ENCODE measurements around the gene FAM193B. TPM values are rescaled to one million over a fixed set of nuclear protein-coding genes. Genes with fewer than 3 reads are reported as not detected.

FAM193B gene
- total and polyA plus RNA-seq, 9 of the 15 experiments (the other 6 are each of a cell fraction or from before 2014, with no cell fraction given), result 4.4 to 76.4 (median 37.3) TPM

- intact Hi-C loops (cut with micrococcal nuclease), result loop anchor here (5.0 kb wide), 1 partner anchor 472 kb away; no protein-coding TSS in a partner anchor
- DNase-seq (ENCODE audit: extremely low read depth in 1 of 4, low spot score in 3 of 4), result peak; percentile 89 to 91 (median 90)
- TF ChIP-seq MITF (IDR thresholded peaks at IDR 0.05) (no peak), PATZ1 (CRISPR knock-in tag; IDR thresholded peaks at IDR 0.05; ENCODE audit: borderline replicate concordance) (no peak), NKRF (IDR thresholded peaks at IDR 0.05; ENCODE audit: borderline replicate concordance) (no peak), LCOR (CRISPR knock-in tag; IDR thresholded peaks at IDR 0.05) (no peak), SMC3 (conservative IDR thresholded peaks at IDR 0.05; ENCODE audit: insufficient read depth, low read depth, low read length) (no peak), ZKSCAN3 (CRISPR knock-in tag; IDR thresholded peaks at IDR 0.05) (no peak), HMG20A (CRISPR knock-in tag; conservative IDR thresholded peaks at IDR 0.05) (no peak), BRD9 (IDR thresholded peaks at IDR 0.05; ENCODE audit: low read depth, partially characterized antibody) (no peak), CXXC5 (CRISPR knock-in tag; IDR thresholded peaks at IDR 0.05) (peak; percentile 86), MAX (CRISPR knock-in tag; IDR thresholded peaks at IDR 0.05) (peak; percentile 73), ZNF76 (CRISPR knock-in tag; IDR thresholded peaks at IDR 0.05; ENCODE audit: borderline replicate concordance) (no peak), MBD1 (CRISPR knock-in tag; IDR thresholded peaks at IDR 0.05) (no peak), CHD2 (IDR thresholded peaks at IDR 0.05; ENCODE audit: low read depth, low read length) (no peak), SUPT5H (IDR thresholded peaks at IDR 0.05) (peak; percentile 66)
These were observed 45.6 kb upstream of the FAM193B start, which contains the start of gene B4GALT7 for GRCh38 chr5:177599731-177600507. Gene B4GALT7, plus strand, starts transcription at chr5:177600132. Its CDS starts 79 bp downstream, at chr5:177600211.

More at GRCh38 chr5:177599731-177600507, 45.6 kb upstream of the FAM193B start, which contains the start of gene B4GALT7:
- Histone ChIP-seq H3K4me3 (peak within 1 kb of the TSS; percentile 92), H3K4me1 (replicated peaks in 1 of 2; ENCODE audit: control insufficient read depth in 2 of 2, insufficient read depth in 2 of 2, low read length in 2 of 2) (peaks cover 13 to 30% of the 10 kb centered on the region in 2 experiments; a peak in 4 of 5 replicates), H3K36me3 (ENCODE audit: control insufficient read depth, insufficient read depth, low read length) (peaks cover 20% of the 10 kb centered on the region), H2AFZ (ENCODE audit: low read depth, low read length) (peak within 1 kb of the TSS; percentile 96), H3K9me3 (replicated peaks; ENCODE audit: control insufficient read depth, insufficient read depth, low read depth, low read length) (no peaks in the 10 kb centered on the region), H3K27ac (ENCODE audit: extremely low read depth, low read depth, low read length) (peak within 1 kb of the TSS; percentile 73), H3K9me1 (ENCODE audit: control insufficient read depth, insufficient read depth, low read length) (no peaks in the 10 kb centered on the region), H3K27me3 (ENCODE audit: control insufficient read depth in 2 of 2, insufficient read depth in 2 of 2, low read length in 2 of 2) (no peaks in the 10 kb centered on the region), H3K79me2 (ENCODE audit: control insufficient read depth, insufficient read depth, low read length) (peaks cover 14% of the 10 kb centered on the region; the same call in 2 of the 3 replicates), H4K20me1 (replicated peaks; ENCODE audit: control insufficient read depth, insufficient read depth, low read length) (no peaks in the 10 kb centered on the region), H3K9ac (ENCODE audit: insufficient read depth in 1 of 2, low read depth in 2 of 2, low read length in 2 of 2) (peak within 1 kb of the TSS; percentile 87 to 96), H3K4me2 (ENCODE audit: insufficient read depth, low read length) (peak within 1 kb of the TSS; percentile 99)
- POLR2A ChIA-PET, result interaction anchor here (0.6 to 2.1 kb wide), 9 partner anchors 9 to 508 kb away, joined by 3 to 11 read pairs (median 5); no protein-coding TSS in a partner anchor
- BruUV-seq (replicated peaks), result no TSS peak
- WGBS (ENCODE audit: insufficient coverage, low coverage, missing lambda C conversion rate), result 1% methylated on average over 45 of the region's 86 CpGs
- FAIRE-seq (no peak), ATAC-seq (peak; percentile 96)
- in situ Hi-C loops (cut with MboI), result loop anchor here (25.0 kb wide), 1 partner anchor 462 kb away; no protein-coding TSS in a partner anchor
- CTCF ChIA-PET (ENCODE audit: low intra/inter-chr PET ratio), result no interaction called here

All from K562 (cell line).